ENCODE results near the gene PSMG2. TPM values are rescaled to one million over a fixed set of nuclear protein-coding genes. Genes with fewer than 3 reads are reported as not detected.

Gene PSMG2
- 92.8 and 95.2 TPM in 2 replicates for total RNA-seq (2014; rRNA removed)
- 49.1 TPM for polyA plus RNA-seq (2012)

DNA sequence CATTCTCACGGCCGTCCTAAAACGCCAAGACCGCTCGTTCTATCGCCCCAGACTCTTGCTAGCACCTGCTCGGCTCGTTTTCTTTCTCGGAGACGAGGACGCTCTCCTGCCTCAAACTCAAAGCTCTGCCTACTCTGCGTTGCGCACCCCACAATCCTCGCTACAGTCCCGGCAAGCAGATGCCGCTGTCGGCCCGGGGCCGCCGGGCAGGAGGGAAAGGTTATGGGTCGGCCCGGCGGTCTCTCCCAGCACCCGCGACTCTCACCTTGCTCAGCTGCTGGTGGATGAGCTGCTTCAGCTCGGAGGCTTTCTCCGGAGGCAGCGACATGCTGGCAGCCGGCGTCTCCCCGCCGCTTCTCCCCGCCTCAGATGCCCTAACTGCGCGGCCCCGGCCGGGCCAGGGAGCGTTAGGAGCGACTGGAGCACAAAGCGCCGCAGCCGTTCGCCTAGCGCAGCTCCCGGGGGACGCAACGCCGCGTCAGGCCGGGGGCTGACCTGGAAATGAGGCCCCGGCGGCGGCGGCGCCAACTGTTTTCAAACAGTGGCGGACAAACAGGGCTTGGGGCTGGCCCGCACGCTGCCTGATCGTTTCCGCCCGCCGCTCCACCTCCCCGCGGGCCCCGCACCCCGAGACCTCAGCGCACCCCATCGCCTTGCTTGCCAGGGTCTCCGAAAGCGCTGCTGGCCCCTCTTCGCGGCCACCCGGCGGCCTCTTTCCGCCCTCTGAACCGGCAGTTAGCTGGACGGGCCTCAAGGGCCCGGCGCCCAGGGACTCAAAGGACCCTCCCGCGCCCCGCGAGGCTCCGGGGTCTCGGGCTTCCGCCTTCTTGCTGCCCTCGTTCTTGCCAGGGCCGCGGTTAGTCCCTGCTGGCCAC is at the start of gene PSMG2, which contains the start of gene CEP76:
Gene PSMG2 (plus strand): TSS at position 822 of the 875 bp plus-strand sequence. CDS start 66 bp downstream, outside the sequence.
Gene CEP76 (minus strand): TSS at position 503 of the 875 bp plus-strand sequence. CDS start 175 bp downstream, at position 328.
- DNase-seq (ENCODE audit: low read depth) = peak; percentile 90

DNA sequence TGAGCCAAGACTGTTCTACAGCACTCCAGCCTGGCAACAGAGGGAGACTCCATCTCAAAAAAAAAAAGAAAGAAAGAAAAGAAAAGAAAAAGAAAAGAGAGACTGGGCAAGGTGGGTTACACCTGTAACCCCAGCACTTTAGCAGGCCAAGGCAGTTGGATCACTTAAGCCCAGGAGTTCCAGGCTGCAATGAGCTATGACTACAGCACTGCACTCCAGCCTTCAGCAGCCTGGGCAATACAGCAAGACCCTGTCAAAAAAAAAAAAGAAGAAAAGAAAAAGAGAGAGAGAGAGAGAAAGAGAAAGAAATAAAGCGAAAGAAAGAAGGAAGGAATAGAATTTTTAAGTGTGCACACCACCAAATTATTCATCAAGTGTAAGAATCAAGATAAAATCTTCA is 47.9 kb upstream of the PSMG2 start:
- DNase-seq (ENCODE audit: low read depth) = no peak

GRCh38 chr18:12656605-12656937 is 46.3 kb upstream of the PSMG2 start:
- no peak for DNase-seq (ENCODE audit: low read depth)

GRCh38 chr18:12656938-12657683 is 45.7 kb upstream of the PSMG2 start:
- DNase-seq (ENCODE audit: low read depth) = no peak

GRCh38 chr18:12657684-12658425 is 45.0 kb upstream of the PSMG2 start, which contains the start of gene SPIRE1:
SPIRE1 (minus strand) TSS chr18:12658107; CDS start chr18:12657866, 241 bp downstream.
- peak; percentile 59 for DNase-seq (ENCODE audit: low read depth)

DNA sequence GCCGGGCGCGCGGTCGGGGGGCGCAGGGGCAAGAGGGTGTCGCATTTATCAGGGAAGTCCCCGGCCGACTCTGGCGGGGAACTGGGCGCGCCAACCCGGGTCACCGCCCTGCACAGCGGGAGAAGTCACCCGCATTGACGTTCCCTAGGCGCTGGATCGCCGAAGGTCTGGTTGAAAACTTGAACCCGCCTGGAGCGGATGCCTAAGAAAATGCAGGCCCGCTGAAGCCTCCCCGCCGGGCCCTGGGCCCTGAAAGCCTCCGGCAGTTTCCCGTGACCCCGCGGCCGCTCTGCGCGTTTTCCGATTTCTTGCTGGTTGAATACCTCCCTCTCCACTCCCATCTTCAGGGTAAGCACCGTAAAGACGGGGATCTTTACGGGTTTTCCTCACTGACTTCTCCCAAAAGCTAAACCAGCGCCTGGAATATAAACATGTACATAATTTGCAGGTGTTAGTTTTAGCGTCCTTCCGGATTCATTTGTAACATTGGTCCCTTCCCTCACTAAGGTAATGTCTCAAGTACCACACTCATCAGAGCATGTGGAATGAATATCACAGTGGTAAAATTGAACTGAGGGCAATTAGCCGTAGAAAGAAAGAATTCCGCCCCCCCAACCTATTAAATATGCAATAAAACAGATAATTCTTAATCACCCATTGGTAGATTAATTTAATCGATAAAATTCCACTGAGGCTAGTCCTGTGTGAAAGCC is 44.3 kb upstream of the PSMG2 start:
- DNase-seq (ENCODE audit: low read depth) = no peak

- DNase-seq (ENCODE audit: low read depth) = peak; percentile 51
Observed at GRCh38 chr18:12659904-12660605, 42.8 kb upstream of the PSMG2 start.

DNA sequence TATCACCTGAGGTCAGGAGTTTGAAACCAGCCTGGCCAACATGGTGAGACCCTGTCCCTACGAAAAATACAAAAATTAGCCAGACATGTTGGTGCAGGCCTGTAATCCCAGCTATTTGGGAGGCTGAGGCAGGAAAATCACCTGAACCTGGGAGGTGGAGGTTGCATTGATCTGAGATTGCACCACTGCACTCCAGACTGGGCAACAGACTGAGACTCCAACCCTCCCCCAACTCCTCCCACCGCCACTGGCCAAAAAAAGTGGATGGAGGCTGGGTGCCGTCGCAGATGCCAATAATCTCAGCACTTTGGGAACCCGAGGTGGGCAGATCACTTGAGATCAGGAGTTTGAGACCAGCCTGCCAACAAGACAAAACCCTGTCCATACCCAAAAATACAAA is 34.8 kb upstream of the PSMG2 start:
- DNase-seq (ENCODE audit: low read depth) = no peak

GRCh38 chr18:12679183-12679786 is 23.6 kb upstream of the PSMG2 start:
- peak; percentile 69 for DNase-seq (ENCODE audit: low read depth)

DNA sequence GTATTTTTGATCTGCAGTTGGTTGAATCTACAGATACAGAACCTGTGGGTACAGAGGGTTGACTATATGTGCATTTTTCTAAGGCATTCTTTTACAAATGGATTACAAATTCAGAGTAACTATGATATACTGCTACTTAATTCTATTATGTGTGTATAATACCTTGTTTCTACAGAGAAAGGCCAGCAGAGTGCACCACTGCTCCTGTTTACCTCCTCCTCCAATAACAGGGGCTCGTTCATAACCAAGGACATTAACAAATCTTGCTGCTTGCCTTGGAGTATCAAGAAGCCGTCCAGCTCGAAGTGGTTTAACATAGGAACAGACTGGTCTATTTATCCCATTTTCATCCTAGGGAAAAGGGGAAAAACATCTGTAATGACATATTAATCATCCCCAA is 16.7 kb upstream of the PSMG2 start:
- DNase-seq (ENCODE audit: low read depth) = peak; percentile 18

DNA sequence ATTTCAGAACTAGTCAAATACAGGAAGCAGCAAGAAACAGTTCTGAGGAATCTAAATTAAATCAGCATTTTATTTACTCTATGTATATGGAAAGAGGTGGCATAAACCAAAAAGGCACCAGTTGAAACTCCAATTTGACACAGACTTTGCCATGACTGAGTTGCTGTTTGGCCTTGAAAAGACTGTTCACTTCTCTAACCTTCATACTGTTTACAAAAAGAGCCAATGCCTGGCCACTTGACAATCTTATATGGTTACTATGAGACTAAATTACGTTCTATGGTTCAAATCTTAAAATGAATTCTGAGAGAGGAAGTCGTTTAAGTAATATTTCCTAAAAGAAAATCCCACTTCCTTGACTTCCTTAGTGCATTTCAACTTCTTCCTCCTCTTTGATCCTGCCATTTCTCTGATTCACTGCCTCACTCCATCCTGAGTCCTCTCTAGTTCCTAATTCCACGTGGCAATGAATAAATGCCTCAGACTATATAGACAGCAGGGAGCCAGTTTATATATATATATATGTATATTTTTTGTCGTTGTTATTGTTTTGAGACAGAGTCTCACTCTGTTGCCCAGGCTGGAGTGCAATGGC is 13.5 kb upstream of the PSMG2 start:
- no peak for DNase-seq (ENCODE audit: low read depth)

DNA sequence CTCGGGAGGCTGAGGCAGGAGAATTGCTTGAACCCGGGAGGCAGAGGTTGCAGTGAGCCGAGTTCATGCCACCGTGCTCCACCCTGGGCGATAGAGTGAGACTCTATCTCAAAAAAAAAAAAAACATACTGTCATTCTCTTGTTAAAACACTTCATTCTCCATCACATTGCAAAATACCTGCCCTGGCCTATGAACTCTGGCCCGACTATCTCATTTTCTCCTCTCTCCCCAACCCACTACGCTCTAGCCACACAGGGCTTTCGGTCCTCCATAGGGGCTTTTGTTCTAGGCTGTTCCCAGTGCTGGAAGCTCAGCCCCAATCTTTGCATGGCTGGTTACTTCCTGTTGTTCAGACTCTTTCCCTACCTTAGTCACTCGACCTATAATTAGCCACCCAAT is 10.6 kb upstream of the PSMG2 start:
- DNase-seq (ENCODE audit: low read depth) = no peak

DNA sequence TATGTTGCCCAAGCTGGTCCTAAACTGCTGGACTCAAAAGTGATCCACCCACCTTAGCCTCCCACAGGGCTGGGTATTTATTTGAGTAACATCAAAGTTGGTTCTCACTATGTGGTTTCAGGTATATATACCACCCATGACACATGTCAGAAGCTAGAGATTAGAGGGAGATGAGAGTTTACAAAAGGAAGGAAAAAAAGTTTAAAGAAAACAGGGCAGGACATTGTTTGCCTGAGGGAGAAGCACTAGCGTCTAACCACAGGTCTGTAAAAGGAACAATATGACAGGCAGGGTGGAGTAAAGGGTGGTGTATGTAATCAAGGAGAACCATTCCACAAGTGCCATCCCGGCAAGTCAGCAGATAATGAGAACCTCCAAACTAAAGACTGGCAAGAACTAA is 8.8 kb upstream of the PSMG2 start:
- no peak for DNase-seq (ENCODE audit: low read depth)

DNA sequence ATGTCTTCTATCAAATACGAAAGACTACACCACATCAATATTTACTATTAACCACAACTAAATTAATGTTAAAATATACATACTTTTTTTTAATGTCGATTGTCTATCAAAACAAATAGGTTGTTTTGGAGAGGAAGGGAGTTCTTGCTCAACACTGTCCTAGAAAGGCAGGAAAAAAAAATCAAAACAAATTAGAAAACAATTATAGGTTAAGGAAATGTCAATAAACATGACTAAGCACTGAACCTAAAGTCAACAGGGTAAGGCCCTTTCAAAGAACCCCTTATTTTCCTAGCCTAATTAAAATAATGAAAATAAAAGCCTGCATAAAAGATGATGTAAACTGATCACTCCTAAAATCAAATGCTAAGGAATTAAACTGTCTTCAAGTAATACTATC is 3.1 kb upstream of the PSMG2 start:
- no peak for DNase-seq (ENCODE audit: low read depth)

- no peak for DNase-seq (ENCODE audit: low read depth)
Observed at GRCh38 chr18:12701161-12701560, 1.7 kb upstream of the PSMG2 start.

GRCh38 chr18:12703096-12703567 is 290 bp downstream of the PSMG2 start:
- no peak for DNase-seq (ENCODE audit: low read depth)

DNA sequence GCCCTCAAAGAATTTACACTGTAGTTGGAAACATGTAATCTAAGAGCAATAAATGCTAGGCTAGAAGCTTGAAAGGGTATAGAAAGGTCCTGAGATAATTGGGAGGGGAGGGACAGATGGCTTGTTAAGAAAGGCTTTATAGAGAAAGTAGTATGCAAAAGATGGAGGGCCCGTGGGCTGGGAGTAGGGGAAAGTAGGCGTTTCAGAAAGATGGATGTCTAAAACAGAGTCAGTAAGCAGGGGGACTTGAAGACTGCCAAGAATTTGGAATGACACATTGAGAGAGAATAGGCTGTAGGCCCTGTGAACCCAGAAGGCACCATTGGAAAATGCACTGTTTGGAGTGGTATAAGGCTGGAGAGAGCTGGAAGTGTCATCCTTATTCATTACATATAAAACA is 822 bp downstream of the PSMG2 start:
- peak; percentile 45 for DNase-seq (ENCODE audit: low read depth)

DNA sequence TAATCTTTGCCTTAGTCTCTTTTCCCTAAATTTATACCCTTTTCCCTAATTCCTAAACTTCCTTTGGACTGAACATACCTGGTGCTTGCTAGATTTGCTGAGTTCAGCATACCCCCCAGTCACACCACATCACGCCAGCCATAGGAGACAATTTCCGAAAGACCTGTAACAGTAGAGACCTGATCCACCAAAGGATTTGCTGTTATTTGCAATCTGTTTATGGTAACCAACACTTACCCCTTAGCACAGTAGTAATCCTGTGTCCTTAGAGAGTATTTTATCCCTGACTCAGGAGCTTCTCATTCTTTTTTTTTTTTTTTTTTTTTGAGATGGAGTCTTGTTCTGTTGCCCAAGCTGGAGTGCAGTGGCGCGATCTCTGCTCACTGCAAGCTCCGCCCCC is 8.6 kb downstream of the PSMG2 start:
- no peak for DNase-seq (ENCODE audit: low read depth)

- DNase-seq (ENCODE audit: low read depth) = no peak
Observed at GRCh38 chr18:12721495-12722275, 18.8 kb downstream of the PSMG2 start.

Measured in LHCN-M2 (cell line).